NCI-H2107 treated with DMSO at 0.1 percent for 48 hours (cell line): Measurements from ENCODE around the gene TMC1.

Source experiments
- DNase-seq: peaks from one replicate; lab custom pipeline; 2025; ENCODE audit not compliant: unreplicated experiment; lab: John Stamatoyannopoulos, UW

TMC1 gene

DNA sequence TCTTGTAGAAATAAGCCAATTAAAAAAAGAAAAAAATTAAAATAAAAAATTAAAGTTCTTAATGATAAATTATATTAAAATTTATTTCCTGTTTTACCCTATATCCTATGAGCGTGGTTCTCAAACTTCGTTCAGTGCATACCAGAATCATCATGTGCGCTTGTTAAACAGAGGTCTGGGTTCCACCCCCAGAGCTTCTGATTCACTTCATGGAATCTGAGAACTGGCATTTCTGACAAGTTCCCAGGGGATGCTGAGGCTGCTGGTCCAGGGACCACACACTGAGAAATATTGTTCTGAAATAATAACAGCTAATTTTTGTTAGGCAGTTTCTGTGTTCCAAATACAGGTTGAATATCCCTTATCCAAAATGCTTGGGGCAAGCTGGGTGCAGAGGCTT is 79.3 kb downstream of the TMC1 start:
- no peak for DNase-seq

DNA sequence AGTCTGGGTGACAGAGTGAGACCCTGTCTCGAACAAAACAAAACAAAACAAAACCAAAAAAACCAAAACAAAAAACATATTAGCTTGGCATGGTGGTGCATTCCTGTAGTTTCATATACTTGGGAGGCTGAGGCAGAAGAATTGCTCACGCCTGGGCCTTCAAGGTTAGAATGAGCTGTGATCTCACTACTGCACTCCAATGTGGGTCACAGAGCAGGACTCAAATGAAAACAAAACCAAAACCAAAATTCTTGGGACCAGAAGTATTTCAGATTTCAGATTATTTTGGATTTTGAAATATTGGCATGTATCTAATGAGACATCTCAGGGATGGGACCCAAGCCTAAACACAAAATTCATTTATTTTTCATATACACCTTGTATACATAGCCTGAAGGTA is 80.2 kb downstream of the TMC1 start:
- no peak for DNase-seq

DNA sequence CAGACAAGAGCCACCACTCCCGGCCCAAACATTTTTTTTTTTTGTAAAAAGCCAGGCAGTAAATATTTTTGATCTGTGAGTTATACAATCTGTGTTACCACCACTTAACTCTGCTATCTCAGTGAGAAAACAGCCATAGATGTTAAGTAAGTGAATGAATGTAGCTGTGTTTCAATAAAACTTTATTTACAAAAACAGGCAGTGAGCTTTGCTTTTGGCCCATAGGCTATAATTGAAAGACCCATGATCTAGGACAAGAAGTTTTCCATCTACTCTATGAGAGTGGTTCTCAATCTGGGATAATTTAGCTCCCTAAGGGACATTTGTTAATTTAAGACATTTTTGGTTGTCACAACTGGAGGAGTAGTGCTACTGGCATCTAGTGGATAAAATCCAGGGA is 91.0 kb downstream of the TMC1 start:
- DNase-seq, result no peak

DNA sequence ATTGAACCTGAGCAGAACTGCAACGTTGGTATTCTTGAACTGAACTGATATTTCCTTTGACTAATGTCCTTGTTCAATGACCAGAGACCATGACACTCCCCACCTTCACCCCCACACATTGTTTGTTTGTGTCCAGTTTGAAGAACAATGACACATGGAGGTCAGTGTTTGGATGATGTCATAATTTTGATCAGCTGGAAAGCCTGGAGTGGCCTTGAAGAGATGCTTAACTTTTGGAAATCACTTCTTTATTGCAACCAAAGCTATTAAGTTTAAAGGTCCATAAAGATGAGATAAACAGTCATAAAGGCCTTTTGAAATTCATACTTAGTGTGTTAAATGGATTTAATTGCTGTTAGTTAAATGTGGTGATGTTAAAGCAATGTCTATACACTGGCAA is 92.7 kb downstream of the TMC1 start:
- DNase-seq, result no peak

DNA sequence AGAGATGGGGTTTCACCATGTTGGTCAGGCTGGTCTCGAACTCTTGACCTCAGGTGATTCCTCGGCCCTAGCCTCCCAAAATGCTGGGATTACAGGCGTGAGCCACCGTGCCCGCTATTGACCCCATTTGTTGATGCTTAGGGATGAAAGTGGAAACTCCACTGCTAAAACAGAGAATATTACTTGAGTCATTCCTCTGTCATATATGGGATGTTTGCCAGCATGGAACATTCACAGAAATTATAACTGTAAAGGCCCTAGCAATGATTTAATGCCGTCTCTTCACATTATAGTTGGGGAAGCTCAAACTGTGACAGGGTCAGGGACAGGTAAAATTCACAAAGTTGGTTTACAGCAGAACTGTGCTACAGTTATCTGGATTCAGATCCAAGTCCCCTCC is 94.5 kb downstream of the TMC1 start:
- DNase-seq, result no peak

DNA sequence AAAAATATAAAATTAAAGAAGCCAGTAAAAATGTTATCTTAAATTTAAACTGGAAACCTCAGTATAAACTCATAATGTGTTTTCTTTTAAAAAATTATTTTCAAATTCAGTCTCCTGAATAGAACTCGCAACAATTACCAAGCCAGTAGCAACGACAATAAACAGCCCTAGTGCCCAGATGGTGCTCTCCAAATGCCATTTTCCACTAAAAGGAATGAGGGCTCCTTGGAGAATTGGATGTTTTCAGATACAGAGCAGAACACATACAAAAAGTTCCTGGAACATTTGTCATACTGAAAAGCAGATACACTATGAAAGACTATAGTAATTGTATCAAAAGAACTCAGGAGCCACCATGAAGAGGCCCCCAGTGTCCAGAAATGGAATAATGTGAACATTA is 97.4 kb downstream of the TMC1 start:
- no peak for DNase-seq

DNA sequence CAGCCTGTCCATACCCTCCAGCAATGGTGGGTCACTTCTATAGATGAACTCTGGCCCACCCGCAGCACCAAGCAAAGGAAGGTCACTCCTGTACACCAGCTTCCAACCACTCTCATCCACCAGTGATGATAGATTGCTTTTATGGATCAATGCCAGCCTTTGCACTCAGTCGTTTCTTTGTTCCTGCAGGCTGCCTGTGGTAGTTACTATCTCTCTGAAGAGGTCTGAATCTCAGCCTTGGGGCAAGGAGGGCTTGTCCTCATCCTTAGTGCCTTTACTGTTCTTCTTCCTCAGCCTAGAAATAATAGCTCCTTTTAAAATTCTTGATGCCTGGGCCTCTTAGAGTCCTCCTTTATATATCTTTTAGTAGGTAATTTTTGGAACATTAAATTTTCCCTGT is 100.8 kb downstream of the TMC1 start:
- DNase-seq, result no peak

DNA sequence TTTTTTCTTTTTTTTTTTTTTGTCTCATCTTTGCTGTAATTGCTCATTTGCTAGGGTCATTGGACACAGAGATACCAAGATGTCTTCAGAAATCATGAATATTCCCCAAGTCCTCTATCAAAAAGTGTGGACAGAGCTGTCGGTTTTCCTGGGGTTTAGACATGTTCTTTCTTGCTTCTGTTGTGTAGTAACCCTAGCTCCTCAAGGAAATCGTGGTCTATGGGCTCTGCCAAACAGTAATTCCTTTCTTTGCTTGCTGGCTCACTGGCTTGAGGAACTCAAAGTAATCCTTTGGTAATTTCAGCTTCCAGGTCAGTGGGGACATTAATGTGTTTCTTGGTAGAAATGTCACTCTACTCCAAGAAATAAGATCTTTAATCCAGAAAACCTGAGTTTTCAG is 101.7 kb downstream of the TMC1 start:
- no peak for DNase-seq

DNA sequence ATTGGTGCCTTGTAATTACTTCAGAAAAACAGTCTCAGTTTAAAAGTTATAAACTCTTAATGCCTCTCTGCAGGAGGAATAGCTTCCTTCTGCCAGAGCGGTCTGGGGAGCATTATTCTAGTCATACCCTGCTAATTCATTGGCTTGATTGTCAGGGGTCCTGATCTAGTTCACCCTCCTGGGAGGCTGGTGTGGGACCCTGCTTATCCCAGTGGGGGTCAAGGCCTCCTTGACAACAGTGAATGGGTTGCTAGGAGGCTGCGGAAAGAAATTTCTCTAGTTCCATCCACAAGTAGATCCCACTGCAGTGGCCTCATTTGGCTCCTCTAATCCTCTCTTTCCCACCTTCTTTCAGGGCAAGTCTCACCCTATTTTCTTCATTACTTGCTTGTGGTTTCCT is 105.7 kb downstream of the TMC1 start:
- DNase-seq, result no peak

DNA sequence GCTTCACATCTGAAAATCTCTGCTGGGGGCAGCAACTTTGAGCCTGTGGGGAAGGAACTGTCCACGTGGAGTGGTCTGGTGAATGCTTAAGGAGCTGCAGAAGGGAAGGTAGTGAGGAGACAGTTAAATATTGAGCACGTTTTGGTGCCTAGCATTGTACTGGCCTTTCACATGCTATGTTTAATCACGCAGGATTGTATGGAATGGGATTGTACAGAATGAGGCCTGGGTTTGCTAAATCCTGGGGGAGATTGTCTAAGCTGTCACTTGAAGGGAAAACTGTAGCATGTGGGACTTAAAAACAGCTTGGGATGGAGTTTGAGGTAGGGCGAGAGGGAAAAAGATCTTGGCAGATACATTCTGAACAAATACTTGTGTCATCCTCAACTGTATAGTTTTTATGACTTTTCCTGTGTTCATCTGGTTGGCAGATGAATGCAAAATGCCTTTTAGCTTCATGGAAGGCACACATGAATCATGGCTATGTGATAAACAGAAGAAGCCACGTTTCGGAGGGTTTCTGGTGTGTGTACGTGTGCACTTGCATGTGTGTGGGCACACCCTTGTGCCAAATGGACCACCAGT is 106.6 kb downstream of the TMC1 start:
- DNase-seq, result no peak

DNA sequence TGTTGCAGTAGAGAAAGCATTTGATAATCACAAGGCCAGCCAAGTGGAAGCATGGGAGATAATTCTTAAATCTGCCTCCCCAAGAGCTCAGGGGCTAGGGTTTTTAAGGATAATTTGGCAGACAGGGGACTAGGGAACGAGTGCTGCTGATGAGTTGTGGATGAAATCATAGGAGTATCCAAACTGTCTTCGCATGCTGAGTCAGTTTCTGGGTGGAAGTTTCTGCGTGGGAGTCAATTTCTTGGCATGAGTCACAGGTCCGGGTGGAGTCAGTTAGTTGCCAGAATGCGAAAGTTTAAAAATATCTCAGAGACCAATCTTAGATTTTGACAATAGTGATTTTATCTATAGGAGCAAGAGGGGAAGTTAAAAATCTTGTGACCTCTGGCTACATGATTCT is 112.6 kb downstream of the TMC1 start:
- no peak for DNase-seq

DNA sequence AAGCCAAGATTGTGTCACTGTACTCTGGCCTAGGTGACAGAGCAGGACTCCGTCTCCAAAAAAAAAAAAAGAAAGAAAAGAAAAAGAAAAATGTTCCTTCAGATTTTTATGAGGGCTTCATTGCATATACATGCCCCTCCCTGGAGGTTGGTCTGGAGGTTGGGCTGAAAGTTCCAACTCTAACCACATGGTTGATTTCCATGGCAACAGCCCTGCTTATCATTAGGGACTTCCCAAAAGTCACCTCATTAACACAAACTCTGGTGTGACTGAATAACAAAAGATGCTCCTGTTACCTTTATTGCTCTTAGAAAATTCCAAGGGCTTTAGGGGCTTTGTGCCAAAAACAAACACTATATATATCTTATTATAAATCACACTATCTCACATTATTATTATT is 113.8 kb downstream of the TMC1 start:
- DNase-seq, result no peak

DNA sequence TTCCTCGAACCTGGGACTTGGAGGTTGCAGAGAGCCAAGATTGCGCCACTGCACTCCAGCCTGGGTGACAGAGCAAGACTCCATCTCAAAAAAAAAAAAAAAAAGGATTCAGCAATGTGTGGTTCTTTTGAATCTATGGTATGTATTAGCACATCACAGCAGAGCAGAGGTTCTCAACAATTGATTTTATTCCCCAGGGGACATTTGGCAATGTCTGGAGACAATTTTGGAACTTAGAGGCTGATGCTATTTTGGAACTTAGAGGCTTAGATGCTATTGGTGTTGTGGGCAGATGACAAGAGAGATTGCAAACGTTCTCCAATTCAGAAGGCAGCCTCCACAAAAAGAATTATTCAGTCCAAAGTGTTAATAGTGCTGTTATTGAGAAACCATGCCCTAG is 115.2 kb downstream of the TMC1 start:
- no peak for DNase-seq

DNA sequence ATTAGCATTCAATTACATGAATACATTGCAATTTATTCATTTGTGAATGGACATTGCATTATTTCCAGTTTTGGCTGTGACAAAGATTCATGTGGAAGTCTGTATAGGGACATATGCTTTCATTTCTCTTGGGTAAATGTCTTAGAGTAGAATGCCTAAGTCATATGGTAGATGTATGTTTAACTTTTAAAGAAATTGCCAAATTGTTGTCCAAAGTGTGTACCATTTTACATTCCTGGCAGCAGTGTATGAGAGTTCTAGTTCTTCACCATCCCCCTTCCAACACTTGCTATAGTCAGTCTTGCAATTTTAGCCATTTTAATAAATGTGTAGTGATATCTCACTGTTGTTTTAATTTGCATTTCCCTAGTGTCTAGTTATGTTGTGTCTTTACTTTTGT is 122.2 kb downstream of the TMC1 start:
- no peak for DNase-seq

DNA sequence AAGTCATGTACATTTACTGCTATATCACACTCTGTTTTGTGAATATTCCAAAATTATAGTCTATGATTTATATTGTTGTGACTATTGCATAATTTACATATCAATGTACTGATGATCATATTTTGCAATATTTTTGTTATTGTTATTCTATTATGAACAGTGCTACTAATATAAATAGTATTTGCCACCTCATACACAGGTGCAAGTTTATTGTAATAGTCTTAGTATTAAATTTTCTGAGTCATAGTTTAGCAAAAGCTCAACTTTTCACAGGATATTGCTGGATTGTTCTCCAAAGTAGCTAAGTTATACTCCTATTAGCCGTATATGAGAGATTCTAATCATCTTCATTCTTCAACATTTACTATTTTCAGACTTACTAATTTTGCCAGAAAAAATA is 124.7 kb downstream of the TMC1 start:
- no peak for DNase-seq

DNA sequence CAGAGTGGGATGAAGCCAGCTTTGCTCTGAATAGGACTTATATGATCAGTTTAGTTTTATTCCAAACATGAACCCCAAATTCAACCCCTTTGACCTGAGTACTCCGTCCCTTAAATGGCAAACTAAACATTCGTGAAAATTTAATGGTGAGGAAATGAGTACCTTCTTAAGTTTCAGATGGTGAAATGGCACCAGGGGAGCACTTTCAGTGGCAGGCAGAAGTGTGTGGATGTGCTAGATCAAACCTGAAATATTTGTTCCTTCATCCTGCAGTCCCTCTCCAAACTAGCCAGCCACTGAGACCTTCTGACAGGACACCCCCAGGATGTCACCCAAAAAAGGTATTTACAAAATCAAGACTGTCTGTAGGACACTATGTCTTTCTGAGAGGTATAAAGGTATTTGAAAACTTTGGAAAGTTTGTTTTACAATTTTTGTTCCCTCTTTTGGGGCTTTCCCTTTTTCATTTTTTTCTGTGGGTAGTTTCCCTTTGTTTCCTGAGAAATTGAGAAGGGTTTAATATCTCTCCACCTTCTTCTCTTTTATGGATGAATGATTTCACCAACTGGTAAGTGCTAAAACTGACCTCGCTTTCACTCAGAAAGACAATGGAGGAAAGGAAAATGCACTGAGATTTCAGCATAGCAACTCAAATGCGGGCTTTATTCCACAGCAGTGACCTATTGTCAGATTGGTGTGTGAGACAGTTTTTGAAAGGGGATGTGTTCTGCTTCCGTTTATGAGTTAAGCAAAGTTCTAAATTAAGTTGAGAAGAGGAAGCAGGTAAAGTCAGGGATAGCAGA is 127.1 kb downstream of the TMC1 start:
- no peak for DNase-seq

DNA sequence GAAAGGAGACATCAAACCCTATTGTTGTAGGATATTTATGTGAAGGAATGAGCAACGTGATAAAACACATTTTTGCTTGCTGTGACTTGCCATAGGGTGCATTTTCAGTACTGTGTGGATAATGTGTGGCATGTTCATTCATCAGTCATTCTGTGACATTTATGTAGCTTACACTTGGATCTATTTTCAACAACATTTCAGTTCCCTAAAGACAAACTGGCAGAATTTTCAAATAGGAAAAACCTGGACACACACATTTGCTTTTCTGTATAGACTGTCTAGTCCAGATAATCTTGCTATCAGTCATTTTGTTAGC is 127.7 kb downstream of the TMC1 start:
- DNase-seq, result no peak

DNA sequence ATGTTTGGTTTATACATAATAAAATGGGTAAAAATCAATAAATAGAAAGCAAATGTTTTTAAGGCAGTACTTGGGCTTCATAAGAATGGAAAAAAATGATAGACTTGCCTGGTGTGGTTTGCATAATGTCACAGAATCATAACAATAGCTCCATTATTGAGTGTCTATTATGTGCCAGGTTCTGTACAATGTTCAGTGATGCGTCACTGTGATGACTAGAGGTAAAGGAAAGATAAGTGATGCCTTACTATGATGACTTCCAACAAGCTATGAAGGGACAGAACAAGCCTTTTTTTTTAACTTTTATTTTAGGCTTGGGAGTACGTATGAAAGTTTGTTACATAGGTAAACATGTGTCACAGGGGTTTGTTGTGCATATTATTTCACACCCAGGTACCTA is 128.8 kb downstream of the TMC1 start:
- DNase-seq, result no peak

DNA sequence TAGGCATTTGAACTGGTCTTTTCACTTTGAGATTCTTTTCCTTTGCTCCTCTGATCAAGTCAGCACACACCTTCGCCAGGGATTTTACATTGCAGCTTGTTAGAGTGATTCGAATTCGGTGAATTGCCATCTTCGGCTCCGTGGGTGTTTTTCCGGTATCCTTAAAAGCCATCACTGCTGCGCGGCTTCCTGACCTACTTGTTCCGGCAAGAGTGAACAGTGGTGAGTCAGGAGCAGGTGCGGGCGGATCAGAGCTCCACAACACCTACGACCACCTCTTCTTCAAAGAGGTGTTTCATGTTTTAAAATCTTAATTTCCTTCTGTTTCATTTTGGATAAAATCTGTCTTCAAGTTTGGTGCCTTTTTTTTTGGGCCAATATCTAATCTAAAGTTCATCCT is 134.6 kb downstream of the TMC1 start:
- no peak for DNase-seq

DNA sequence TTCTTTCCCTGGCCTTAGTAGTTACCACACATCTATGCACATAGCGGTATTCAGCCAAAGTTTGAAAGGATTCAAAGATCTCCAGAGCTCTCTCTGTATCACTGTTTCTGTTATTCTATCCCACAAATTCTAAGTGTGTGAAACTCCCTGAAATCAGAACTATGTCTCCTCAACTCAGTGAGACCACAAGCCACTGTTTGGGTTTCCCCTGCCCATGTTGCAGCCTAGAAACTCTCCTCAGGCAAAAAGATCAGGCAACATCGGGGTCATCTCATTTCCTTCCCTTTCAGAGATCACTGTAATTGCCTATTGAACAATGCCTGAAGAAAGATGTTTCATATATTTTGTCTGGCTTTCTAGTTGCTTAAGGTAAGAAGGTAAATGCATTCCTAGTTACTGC is 135.6 kb downstream of the TMC1 start:
- DNase-seq, result no peak

DNA sequence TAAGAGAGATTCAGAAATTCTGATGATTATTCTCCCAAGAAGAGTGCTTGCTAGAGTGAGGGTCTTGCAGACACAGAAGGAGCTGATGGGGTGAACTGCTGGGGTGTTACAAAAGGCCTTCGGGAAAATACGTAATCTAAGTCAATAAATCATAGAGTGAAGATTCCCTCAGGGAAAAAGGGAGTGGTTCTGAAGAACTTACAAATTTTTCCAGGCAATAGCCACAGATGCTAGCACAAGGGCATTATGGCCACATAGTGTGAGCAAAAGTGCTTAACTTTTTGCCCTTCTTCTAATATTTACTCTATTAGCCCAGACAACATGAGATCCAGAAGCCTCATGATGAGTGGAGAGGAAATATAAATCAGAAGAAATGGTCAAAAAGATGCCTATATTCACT is 137.3 kb downstream of the TMC1 start:
- no peak for DNase-seq

DNA sequence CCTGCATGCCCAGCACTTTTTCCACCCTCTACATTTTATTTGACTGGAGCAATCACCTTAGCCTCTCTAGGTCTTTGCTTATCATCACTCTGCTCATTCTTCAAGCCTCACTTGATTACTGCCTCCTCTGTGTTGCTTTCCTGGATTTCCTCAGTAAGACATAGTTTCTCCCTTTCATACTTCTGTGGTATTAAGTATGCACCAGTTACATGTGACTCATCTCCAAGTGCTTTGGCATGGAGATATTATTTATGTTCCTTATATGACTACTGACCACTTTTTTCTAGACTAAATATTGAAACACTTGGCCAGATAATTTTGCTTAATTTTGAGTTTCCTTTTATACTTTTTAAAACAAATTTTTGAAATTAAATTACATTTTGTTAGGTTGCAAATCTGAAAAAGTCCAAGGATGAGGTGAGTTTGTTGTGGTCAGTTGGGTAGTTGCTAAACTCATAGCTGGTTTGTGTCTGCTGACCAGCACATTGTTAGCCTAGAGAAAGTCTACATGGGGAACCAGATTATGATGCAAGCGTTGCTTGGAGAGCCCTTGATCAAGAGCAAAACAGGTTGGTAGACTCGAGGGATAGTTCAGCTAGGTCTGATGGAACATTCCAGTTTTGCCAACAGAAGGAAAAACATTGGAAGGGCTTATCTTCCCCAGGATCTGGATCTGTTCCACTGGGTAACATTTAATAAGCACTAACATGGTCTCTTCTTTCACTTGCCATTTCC is 140.2 kb downstream of the TMC1 start:
- DNase-seq, result no peak

DNA sequence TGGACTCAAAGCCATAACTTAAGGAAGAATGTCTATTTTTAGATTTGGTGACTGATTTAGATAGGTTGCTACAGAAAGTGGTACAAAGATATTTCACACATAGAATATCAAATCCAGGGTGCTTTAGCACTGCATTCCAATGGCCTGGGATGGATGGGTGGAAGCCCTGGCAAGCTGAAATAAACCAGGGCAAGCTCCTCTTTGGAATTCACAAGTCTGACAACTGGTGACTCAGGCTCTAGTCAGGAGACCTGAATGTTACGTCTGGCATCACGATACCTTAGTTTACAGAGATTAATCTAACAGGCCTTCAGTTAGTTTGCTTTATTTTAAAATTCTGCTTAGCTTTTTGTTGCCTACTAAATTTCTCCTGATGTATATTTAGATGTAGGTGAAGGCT is 144.0 kb downstream of the TMC1 start:
- no peak for DNase-seq
